SK-N-SH (cell line): ENCODE measurements around the gene RNLS. TPM values are rescaled to one million over a fixed set of nuclear protein-coding genes. Genes with fewer than 3 reads are reported as not detected.
A peak's percentile ranks its signal among the peaks of the same experiment; 100 is the strongest.

Experiments used
- CTCF ChIA-PET: fragments of 300-600, 350-600 bp; formaldehyde crosslinking; extraction: SDS; loops from one replicate; lab custom pipeline; 2021; lab: Yijun Ruan, JAX
- POLR2A ChIA-PET: fragments of 350-600 bp; sonication (Branson Sonifier 250); formaldehyde crosslinking; extraction: SDS; loops from one replicate; lab custom pipeline; 2020; ENCODE audit warnings: antibody characterized with exemption, inconsistent platforms; lab: Yijun Ruan, JAX
- DNase-seq: peaks from one replicate; pipeline ENCODE4 v3.0.0; 2012
- H2AFZ ChIP-seq: fragments of 200-600 bp; sonication (generic); 2 replicates; pipeline ENCODE4 v1.8.1; 2016; ENCODE audit warnings: antibody characterized with exemption, mild to moderate bottlenecking, low read depth
- H3F3A ChIP-seq: fragments of 200-600 bp; sonication (generic); replicated peaks from 2 replicates; pipeline ENCODE3; 2016; ENCODE audit warnings: antibody characterized with exemption, mild to moderate bottlenecking; ENCODE audit not compliant: insufficient read depth
- H3K27ac ChIP-seq, 2 experiments: fragments of 200-500 bp in 1 of 2; fragments of 200-600 bp in 1 of 2; sonication (Bioruptor generic) in 1 of 2; sonication (generic), shearing (Covaris generic) in 1 of 2; 2 replicates each; pipeline versions ENCODE4 v1.5.1 to v1.6.1; 2014 to 2016; ENCODE audit warnings: low read depth in 2 of 2, inconsistent platforms in 1 of 2, low read length in 1 of 2, mild to moderate bottlenecking in 1 of 2, mixed read lengths in 1 of 2
- H3K27me3 ChIP-seq: fragments of 200-600 bp; sonication (generic), shearing (Covaris generic); 2 replicates; pipeline ENCODE4 v1.6.1; 2016; ENCODE audit warnings: mixed run types; ENCODE audit not compliant: insufficient read depth
- H3K36me3 ChIP-seq, 2 experiments: fragments of 200-500 bp in 1 of 2; fragments of 200-600 bp in 1 of 2; sonication (Bioruptor generic) in 1 of 2; sonication (generic) in 1 of 2; replicated peaks in 1 of 2; 2 replicates each; pipeline versions ENCODE3 to v1.5.1; 2014 to 2016; ENCODE audit warnings: low read length in 1 of 2, mild to moderate bottlenecking in 1 of 2; ENCODE audit not compliant: insufficient read depth in 2 of 2, control insufficient read depth in 1 of 2
- H3K4me1 ChIP-seq, 2 experiments: fragments of 200-500 bp in 1 of 2; fragments of 200-600 bp in 1 of 2; sonication (Bioruptor generic) in 1 of 2; sonication (generic), shearing (Covaris generic) in 1 of 2; 2 replicates each; pipeline versions ENCODE4 v1.5.1 to v1.6.1; 2014 to 2016; ENCODE audit warnings: low read depth in 1 of 2, low read length in 1 of 2, mixed run types in 1 of 2; ENCODE audit not compliant: insufficient read depth in 2 of 2, control insufficient read depth in 1 of 2
- H3K4me2 ChIP-seq: fragments of 200-600 bp; sonication (generic), shearing (Covaris generic); 2 replicates; pipeline ENCODE4 v1.6.1; 2017; ENCODE audit warnings: mixed run types
- H3K4me3 ChIP-seq, 2 experiments: fragments of 200-500 bp in 1 of 2; fragments of 200-600 bp in 1 of 2; sonication (Bioruptor generic) in 1 of 2; sonication (generic), shearing (Covaris generic) in 1 of 2; 2 replicates each; pipeline versions ENCODE4 v1.5.1 to v1.8.1; 2014 to 2016; ENCODE audit warnings: low read depth in 2 of 2, inconsistent platforms in 1 of 2, low read length in 1 of 2, mild to moderate bottlenecking in 1 of 2, mixed read lengths in 1 of 2, moderate library complexity in 1 of 2
- H3K79me2 ChIP-seq: fragments of 200-600 bp; sonication (generic); 2 replicates; pipeline ENCODE4 v1.8.1; 2017; ENCODE audit warnings: mild to moderate bottlenecking; ENCODE audit not compliant: insufficient read depth
- H3K9ac ChIP-seq: fragments of 200-600 bp; sonication (generic); 2 replicates; pipeline ENCODE4 v1.6.1; 2017; ENCODE audit warnings: mixed run types
- H3K9me2 ChIP-seq: fragments of 200-600 bp; sonication (generic); 2 replicates; pipeline ENCODE4 v1.6.1; 2017; ENCODE audit warnings: mixed run types
- H3K9me3 ChIP-seq: fragments of 200-600 bp; sonication (generic); 2 replicates; pipeline ENCODE4 v1.6.1; 2017; ENCODE audit warnings: mixed run types, mild to moderate bottlenecking, moderate library complexity
- H4K20me1 ChIP-seq: fragments of 200-600 bp; sonication (generic); 2 replicates; pipeline ENCODE4 v1.6.1; 2017; ENCODE audit warnings: mild to moderate bottlenecking, mixed run types; ENCODE audit not compliant: insufficient read depth
- CHD2 ChIP-seq: fragments of 150-350 bp; IDR thresholded peaks from 2 replicates; pipeline ENCODE4 v1.6.1; 2018; ENCODE audit warnings: low read length; ENCODE audit not compliant: partially characterized antibody
- EP300 ChIP-seq, 2 experiments: IDR thresholded peaks; 2 replicates each; pipeline versions ENCODE4 v1.4.0 to v1.6.1; 2012; ENCODE audit warnings: borderline replicate concordance in 1 of 2, low read depth in 1 of 2, low read length in 1 of 2
- FOXJ3 ChIP-seq: sonication (generic); formaldehyde crosslinking; IDR thresholded peaks from 2 replicates; pipeline ENCODE4 v1.5.1; 2020; ENCODE audit warnings: mild to moderate bottlenecking, missing genetic modification reagents
- GATA2 ChIP-seq: sonication (generic); formaldehyde crosslinking; IDR thresholded peaks from 2 replicates; pipeline ENCODE4 v1.5.0; 2020; ENCODE audit warnings: mild to moderate bottlenecking, missing genetic modification reagents
- NFIC ChIP-seq: IDR thresholded peaks from 2 replicates; pipeline ENCODE4 v1.4.0; 2012; ENCODE audit warnings: borderline replicate concordance
- NRF1 ChIP-seq: IDR thresholded peaks from 2 replicates; pipeline ENCODE4 v1.6.1; 2012; ENCODE audit warnings: low read depth, mild to moderate bottlenecking, low read length
- RAD21 ChIP-seq: IDR thresholded peaks from 2 replicates; pipeline ENCODE4 v1.6.1; 2012; ENCODE audit warnings: mild to moderate bottlenecking, low read length
- RFX5 ChIP-seq: IDR thresholded peaks from 2 replicates; pipeline ENCODE4 v1.6.1; 2012; ENCODE audit warnings: mild to moderate bottlenecking, improper control_type of control experiment, low read length
- SIN3A ChIP-seq: IDR thresholded peaks from 2 replicates; pipeline ENCODE4 v1.6.1; 2012; ENCODE audit warnings: low read depth, mild to moderate bottlenecking, low read length, moderate library complexity, borderline replicate concordance
- SMC3 ChIP-seq: IDR thresholded peaks from 2 replicates; pipeline ENCODE4 v1.6.1; 2012; ENCODE audit warnings: low read depth, low read length, improper control_type of control experiment
- WGBS: methylation state at CpG from one replicate; pipeline ENCODE4 v1.1.6; 2017; ENCODE audit warnings: low lambda C conversion rate; 5-methylcytosine and 5-hydroxymethylcytosine counted together
- polyA plus RNA-seq, 3 experiments: library from polyadenylated mRNA; depleted of rRNA; stranded (reverse); fragments of >200 nt; gene quantifications; 2 replicates each; pipeline ENCODE4 v1.2.3, GENCODE V29; 2012
- TF ChIP-seq, protein P1 (sequence below): IDR thresholded peaks from 2 replicates; pipeline ENCODE4 v1.4.0; 2012; ENCODE audit warnings: low read depth, borderline replicate concordance
- TF ChIP-seq, protein P2 (sequence below): IDR thresholded peaks from 2 replicates; pipeline ENCODE4 v1.6.1; 2012; ENCODE audit warnings: mild to moderate bottlenecking, low read depth, low read length, moderate library complexity

The RNLS gene
- polyA plus RNA-seq, 1 of the 3 experiments (the other 2 are of a cell fraction): not detected

DNA sequence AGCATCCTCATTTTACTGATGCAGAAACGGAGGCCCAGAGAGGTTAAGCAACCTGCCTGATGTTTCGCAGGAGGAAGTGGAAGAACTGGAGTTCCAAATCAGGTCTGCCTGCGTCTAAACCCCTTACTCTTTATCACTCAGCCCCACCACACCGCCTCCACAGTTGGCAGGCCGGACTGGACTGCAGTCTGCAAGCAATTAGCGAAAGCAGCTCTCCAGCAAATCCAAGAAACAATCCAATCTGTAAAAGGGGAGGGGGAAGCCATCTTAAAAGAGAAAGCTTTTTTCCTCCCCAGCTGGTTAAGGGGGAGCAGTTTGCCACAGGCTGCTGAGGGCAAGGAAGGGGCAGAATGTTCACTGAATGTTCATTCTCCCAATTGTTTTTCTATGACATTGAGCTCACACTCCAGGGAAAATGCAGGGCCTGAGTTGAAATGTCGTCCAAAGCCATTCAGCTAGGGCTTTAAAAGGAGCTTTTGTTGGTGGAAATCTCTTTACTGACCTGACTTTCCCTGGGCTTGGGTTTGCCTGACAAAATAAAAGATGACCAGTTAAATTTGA is 350.1 kb downstream of the RNLS start:
- CTCF ChIA-PET: interaction anchor here (0.8 to 1.9 kb wide), 2 partner anchors 13 to 399 kb away, joined by 3 to 5 read pairs; no protein-coding TSS in a partner anchor

GRCh38 chr10:88232029-88232895 is 350.9 kb downstream of the RNLS start:
- no peak overlapping the region for H3K9ac ChIP-seq
- no peaks in the 10 kb centered on the region for H3K9me2 ChIP-seq
- H2AFZ ChIP-seq: no peak overlapping the region
- no peak for DNase-seq
- no peak overlapping the region for H3K27ac ChIP-seq
- no peaks in the 10 kb centered on the region for H3K27me3 ChIP-seq
- no peaks in the 10 kb centered on the region for H3F3A ChIP-seq
- no peaks in the 10 kb centered on the region for H4K20me1 ChIP-seq
- ChIA-PET CTCF (interaction anchor here (1.9 kb wide), 1 partner anchor 12 kb away, joined by 5 read pairs; no protein-coding TSS in a partner anchor), POLR2A (no interaction called here)
- no peaks in the 10 kb centered on the region for H3K36me3 ChIP-seq
- no peak overlapping the region for H3K4me3 ChIP-seq
- no peak for TF ChIP-seq RFX5
- no peaks in the 10 kb centered on the region for H3K9me3 ChIP-seq
- peaks cover 0 to 20% of the 10 kb centered on the region in 2 experiments; a peak in 2 of 4 replicates for H3K4me1 ChIP-seq
- 69% methylated on average over 5 of the region's 5 CpGs for WGBS
- H3K4me2 ChIP-seq: no peak overlapping the region
- no peaks in the 10 kb centered on the region for H3K79me2 ChIP-seq

More for the DNA sequence above, 350.1 kb downstream of the RNLS start:
- Histone ChIP-seq H3K27ac (no peak overlapping the region; a peak in 1 of 4 replicates), H3K4me2 (no peak overlapping the region), H3F3A (no peaks in the 10 kb centered on the region), H3K36me3 (no peaks in the 10 kb centered on the region), H4K20me1 (no peaks in the 10 kb centered on the region), H2AFZ (no peak overlapping the region), H3K79me2 (no peaks in the 10 kb centered on the region), H3K4me3 (no peak overlapping the region), H3K9ac (no peak overlapping the region), H3K4me1 (peaks cover 0 to 14% of the 10 kb centered on the region in 2 experiments; a peak in 2 of 4 replicates), H3K9me3 (no peaks in the 10 kb centered on the region), H3K27me3 (no peaks in the 10 kb centered on the region), H3K9me2 (no peaks in the 10 kb centered on the region)
- POLR2A ChIA-PET: no interaction called here
- TF ChIP-seq EP300 (IDR thresholded peaks at IDR 0.05; ENCODE audit: borderline replicate concordance in 1 of 2, low read depth in 1 of 2, low read length in 1 of 2) (no peak), NRF1 (no peak), RAD21 (no peak), FOXJ3 (no peak), CHD2 (no peak), NFIC (no peak)
- TF ChIP-seq, protein P1, sequence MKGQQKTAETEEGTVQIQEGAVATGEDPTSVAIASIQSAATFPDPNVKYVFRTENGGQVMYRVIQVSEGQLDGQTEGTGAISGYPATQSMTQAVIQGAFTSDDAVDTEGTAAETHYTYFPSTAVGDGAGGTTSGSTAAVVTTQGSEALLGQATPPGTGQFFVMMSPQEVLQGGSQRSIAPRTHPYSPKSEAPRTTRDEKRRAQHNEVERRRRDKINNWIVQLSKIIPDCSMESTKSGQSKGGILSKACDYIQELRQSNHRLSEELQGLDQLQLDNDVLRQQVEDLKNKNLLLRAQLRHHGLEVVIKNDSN: no peak
- DNase-seq: peak; percentile 12
- WGBS: 82% methylated on average over 7 of the region's 7 CpGs

DNA sequence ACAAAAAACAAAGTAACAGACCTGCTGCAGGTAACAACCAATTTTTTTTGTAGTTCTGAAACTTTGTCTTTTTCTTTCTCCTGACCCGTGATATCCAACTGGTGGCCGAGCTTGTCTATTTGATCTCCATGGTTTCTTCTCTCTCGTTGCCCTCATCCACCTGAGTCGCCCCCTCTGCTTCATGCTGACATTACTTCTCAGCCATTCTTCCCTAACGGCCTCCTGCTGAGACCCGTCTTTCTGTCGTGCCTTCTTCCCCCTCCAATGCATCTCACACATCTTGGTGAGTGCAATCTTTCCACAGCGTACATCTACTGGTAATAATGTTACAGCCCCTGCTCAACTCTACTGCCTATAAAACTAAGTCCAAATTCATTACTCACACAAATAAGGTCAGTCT is 352.9 kb downstream of the RNLS start:
- 81% methylated on average over 8 of the region's 8 CpGs for WGBS
- Histone ChIP-seq H3K36me3 (no peaks in the 10 kb centered on the region), H3K9me3 (no peaks in the 10 kb centered on the region), H4K20me1 (no peaks in the 10 kb centered on the region), H3K4me2 (no peak overlapping the region), H3K4me1 (peaks cover 0 to 24% of the 10 kb centered on the region in 2 experiments; a peak in 2 of 4 replicates), H3F3A (no peaks in the 10 kb centered on the region), H3K27me3 (no peaks in the 10 kb centered on the region), H2AFZ (no peak overlapping the region), H3K27ac (no peak overlapping the region), H3K79me2 (no peaks in the 10 kb centered on the region), H3K9me2 (no peaks in the 10 kb centered on the region), H3K9ac (no peak overlapping the region), H3K4me3 (no peak overlapping the region)
- ChIA-PET POLR2A (no interaction called here), CTCF (interaction anchor here (2.3 kb wide), 1 partner anchor 9 kb away, joined by 7 read pairs; no protein-coding TSS in a partner anchor)
- DNase-seq: no peak
- TF ChIP-seq CHD2 (no peak), RAD21 (no peak), SMC3 (no peak), EP300 (IDR thresholded peaks at IDR 0.05; ENCODE audit: borderline replicate concordance in 1 of 2, low read depth in 1 of 2, low read length in 1 of 2) (no peak), GATA2 (CRISPR knock-in tag) (no peak), SIN3A (no peak)
- TF ChIP-seq, protein P2, sequence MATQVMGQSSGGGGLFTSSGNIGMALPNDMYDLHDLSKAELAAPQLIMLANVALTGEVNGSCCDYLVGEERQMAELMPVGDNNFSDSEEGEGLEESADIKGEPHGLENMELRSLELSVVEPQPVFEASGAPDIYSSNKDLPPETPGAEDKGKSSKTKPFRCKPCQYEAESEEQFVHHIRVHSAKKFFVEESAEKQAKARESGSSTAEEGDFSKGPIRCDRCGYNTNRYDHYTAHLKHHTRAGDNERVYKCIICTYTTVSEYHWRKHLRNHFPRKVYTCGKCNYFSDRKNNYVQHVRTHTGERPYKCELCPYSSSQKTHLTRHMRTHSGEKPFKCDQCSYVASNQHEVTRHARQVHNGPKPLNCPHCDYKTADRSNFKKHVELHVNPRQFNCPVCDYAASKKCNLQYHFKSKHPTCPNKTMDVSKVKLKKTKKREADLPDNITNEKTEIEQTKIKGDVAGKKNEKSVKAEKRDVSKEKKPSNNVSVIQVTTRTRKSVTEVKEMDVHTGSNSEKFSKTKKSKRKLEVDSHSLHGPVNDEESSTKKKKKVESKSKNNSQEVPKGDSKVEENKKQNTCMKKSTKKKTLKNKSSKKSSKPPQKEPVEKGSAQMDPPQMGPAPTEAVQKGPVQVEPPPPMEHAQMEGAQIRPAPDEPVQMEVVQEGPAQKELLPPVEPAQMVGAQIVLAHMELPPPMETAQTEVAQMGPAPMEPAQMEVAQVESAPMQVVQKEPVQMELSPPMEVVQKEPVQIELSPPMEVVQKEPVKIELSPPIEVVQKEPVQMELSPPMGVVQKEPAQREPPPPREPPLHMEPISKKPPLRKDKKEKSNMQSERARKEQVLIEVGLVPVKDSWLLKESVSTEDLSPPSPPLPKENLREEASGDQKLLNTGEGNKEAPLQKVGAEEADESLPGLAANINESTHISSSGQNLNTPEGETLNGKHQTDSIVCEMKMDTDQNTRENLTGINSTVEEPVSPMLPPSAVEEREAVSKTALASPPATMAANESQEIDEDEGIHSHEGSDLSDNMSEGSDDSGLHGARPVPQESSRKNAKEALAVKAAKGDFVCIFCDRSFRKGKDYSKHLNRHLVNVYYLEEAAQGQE: no peak
